ENCODE data around the gene HDAC9.

Gene HDAC9

GRCh38 chr7:18610331-18610948 lies 114.9 kb downstream of the HDAC9 start:
- DNase-seq (ENCODE audit: low spot score) = peak; percentile 7
- peak; percentile 27 for TF ChIP-seq CTCF (IDR thresholded peaks at IDR 0.05; ENCODE audit: extremely low read depth, missing control alignments)

GRCh38 chr7:18614841-18615240 lies 119.3 kb downstream of the HDAC9 start:
- DNase-seq (ENCODE audit: low spot score) = no peak
- no peak for TF ChIP-seq CTCF (IDR thresholded peaks at IDR 0.05; ENCODE audit: extremely low read depth, missing control alignments)

GRCh38 chr7:18619311-18619710 lies 123.8 kb downstream of the HDAC9 start:
- TF ChIP-seq CTCF (IDR thresholded peaks at IDR 0.05; ENCODE audit: extremely low read depth, missing control alignments) = no peak
- DNase-seq (ENCODE audit: low spot score) = no peak

- no peak for TF ChIP-seq CTCF (IDR thresholded peaks at IDR 0.05; ENCODE audit: extremely low read depth, missing control alignments)
- DNase-seq (ENCODE audit: low spot score) = no peak
Measured at GRCh38 chr7:18623389-18623788, 127.8 kb downstream of the HDAC9 start.

GRCh38 chr7:18624459-18624858 lies 128.9 kb downstream of the HDAC9 start:
- no peak for DNase-seq (ENCODE audit: low spot score)
- no peak for TF ChIP-seq CTCF (IDR thresholded peaks at IDR 0.05; ENCODE audit: extremely low read depth, missing control alignments)

GRCh38 chr7:18626086-18626485 lies 130.5 kb downstream of the HDAC9 start:
- no peak for DNase-seq (ENCODE audit: low spot score)
- TF ChIP-seq CTCF (IDR thresholded peaks at IDR 0.05; ENCODE audit: extremely low read depth, missing control alignments) = no peak

- no peak for DNase-seq (ENCODE audit: low spot score)
- TF ChIP-seq CTCF (IDR thresholded peaks at IDR 0.05; ENCODE audit: extremely low read depth, missing control alignments) = no peak
Measured at GRCh38 chr7:18626717-18627116, 131.2 kb downstream of the HDAC9 start.
